EH (cell line): ENCODE results near the gene TMEM191C.
"Not testable (repeated sequence)": the region's sequence is repeated elsewhere in the genome, so short reads cannot be mapped to it uniquely, and the experiment has no call there.

Source experiments
- DNase-seq: peaks from one replicate; pipeline ENCODE4 v3.0.0-alpha.2; 2015; ENCODE audit warnings: low read depth

Gene TMEM191C

GRCh38 chr22:21473664-21474063 lies 6.5 kb downstream of the TMEM191C start:
- not testable (repeated sequence) for DNase-seq

GRCh38 chr22:21484039-21484438 lies 16.9 kb downstream of the TMEM191C start:
- not testable (repeated sequence) for DNase-seq

GRCh38 chr22:21487723-21488122 lies 20.5 kb downstream of the TMEM191C start:
- DNase-seq, result not testable (repeated sequence)

- not testable (repeated sequence) for DNase-seq
Measured at GRCh38 chr22:21489149-21489680, 22.0 kb downstream of the TMEM191C start.

GRCh38 chr22:21490556-21490955 lies 23.4 kb downstream of the TMEM191C start:
- DNase-seq, result not testable (repeated sequence)

GRCh38 chr22:21492271-21492670 lies 25.1 kb downstream of the TMEM191C start:
- not testable (repeated sequence) for DNase-seq

- DNase-seq, result not testable (repeated sequence)
Measured at GRCh38 chr22:21493789-21494782, 26.9 kb downstream of the TMEM191C start.

- not testable (repeated sequence) for DNase-seq
Measured at GRCh38 chr22:21497984-21498383, 30.8 kb downstream of the TMEM191C start.

- not testable (repeated sequence) for DNase-seq
Measured at GRCh38 chr22:21498489-21498888, 31.3 kb downstream of the TMEM191C start.

GRCh38 chr22:21499623-21500506 lies 32.7 kb downstream of the TMEM191C start:
- not testable (repeated sequence) for DNase-seq

GRCh38 chr22:21510397-21510796 lies 43.2 kb downstream of the TMEM191C start:
- DNase-seq, result not testable (repeated sequence)

GRCh38 chr22:21512022-21512421 lies 44.8 kb downstream of the TMEM191C start:
- DNase-seq, result not testable (repeated sequence)

- not testable (repeated sequence) for DNase-seq
Measured at GRCh38 chr22:21514117-21514516, 46.9 kb downstream of the TMEM191C start.

GRCh38 chr22:21515234-21515633 lies 48.0 kb downstream of the TMEM191C start:
- not testable (repeated sequence) for DNase-seq

GRCh38 chr22:21516522-21516921 lies 49.3 kb downstream of the TMEM191C start:
- not testable (repeated sequence) for DNase-seq

- DNase-seq, result not testable (repeated sequence)
Measured at GRCh38 chr22:21516970-21517764, 50.0 kb downstream of the TMEM191C start.
